GM19043 (cell line): Measurements from ENCODE around the gene TBC1D24.

ENCODE experiments used
- ATAC-seq: cut with Tn5 transposase; IDR thresholded peaks from one replicate; pipeline ENCODE4 v1.9.1; 2021; ENCODE audit warnings: low read depth; ENCODE audit not compliant: unreplicated experiment

TBC1D24 gene

DNA sequence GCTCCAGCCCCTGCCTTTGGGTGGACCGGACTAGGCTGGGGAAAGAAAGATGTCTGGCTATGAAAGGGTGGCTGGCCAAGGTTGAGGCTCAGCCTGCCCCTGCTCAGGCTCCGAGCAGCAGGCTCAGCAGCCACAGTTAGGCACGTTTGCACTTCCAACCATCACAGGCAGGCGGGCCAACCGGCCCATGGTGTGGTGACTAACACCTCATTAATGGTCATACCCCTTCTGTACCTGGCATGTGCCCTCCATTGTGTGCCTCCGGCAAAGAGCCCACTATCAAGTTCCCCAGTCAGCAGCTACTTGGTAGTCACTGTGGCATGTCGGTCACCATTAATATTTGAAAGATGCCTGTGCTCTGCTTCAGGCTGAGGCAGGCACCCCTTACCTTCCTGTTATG, 6.7 kb downstream of the TBC1D24 start:
- no peak for ATAC-seq

GRCh38 chr16:2482249-2482648, 7.3 kb downstream of the TBC1D24 start:
- no peak for ATAC-seq

DNA sequence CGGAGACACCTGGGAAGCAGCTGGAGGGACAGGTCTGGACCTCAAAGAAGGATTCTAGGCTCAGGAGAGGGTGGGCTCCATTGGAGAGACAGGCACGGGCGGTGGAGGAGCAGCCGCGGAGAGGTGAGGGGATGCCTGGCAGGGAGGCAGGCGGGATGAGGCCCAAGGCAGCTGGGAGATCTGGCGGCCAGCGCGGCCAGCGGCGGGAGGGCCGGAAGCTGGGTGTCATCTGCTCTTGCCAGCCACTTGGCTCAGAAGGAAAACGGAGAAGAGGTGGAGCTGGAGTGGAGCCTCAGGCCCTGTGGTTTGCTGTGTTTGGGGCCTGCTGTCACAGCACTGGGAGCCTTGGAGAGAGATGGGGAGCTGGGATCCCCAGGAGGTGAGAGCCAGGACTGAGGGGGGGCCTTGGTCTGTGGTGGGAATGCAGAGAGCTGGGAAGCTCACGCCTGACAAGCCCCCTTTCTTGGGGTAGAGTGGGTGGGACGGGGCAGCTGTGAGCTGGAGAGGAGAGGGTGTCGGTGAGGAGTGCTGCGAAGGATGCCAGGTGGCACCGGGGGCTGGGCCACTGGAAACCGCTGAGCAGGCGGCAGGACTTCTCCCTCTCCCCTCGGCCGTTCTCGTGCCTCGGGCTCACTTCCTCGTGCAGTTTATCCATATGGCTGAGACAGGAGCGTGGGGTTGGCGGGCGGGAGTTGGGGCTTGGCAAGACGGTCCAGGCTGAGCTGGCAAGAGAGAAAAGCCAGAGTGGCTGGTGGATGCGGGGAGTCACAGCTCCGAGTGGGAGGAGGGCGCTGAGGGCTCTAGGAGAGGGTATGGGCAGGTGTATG, 8.0 kb downstream of the TBC1D24 start:
- no peak for ATAC-seq

DNA sequence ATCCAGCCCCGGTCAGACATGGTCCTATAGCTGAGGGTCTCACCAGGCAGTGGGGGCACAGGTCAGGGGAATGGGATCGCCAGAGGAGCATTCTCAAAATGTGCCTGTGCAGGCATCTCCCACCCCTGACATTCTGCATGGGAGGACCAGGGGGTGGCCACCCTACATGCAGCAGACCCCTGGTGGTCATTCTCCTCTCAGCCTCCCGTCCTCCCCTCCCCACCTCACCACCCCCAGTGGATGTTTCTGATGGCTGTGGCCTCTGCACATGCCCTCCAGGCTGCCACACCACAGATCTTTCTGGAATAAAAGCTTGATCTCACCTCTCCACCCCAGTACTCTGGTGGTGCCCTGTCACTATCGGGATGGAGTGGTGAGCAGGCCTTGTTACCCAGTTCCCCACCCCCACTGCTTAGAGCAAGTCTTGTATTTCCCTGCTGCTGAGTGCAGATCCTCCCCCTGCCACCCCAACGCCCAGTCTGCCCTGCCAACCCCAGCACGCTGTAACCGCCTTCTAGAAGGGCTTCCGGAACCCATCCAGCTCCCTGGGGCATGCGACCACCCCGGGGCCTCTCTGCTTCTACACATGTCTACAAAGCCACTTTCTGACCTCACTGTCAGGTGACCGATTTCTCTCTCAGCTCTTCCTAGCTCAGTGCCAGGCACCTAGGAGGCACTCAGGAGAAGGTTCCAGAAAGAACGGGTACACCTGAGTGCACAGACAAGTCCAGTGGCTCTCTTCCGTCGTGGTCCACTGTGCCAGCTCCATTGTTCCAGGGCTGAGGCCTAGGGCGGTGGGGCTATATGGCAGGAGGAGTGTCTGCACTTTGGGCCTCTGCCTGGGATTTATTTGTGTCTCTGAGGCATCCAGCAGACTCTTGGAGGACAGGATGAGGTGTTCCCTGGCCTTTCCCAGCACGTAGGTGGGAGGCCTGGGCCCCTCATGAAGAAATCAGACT, 9.3 kb downstream of the TBC1D24 start:
- no peak for ATAC-seq

- ATAC-seq = no peak
Measured at GRCh38 chr16:2484898-2485508, 10.1 kb downstream of the TBC1D24 start.

GRCh38 chr16:2485811-2486507, 11.0 kb downstream of the TBC1D24 start:
- ATAC-seq = no peak

DNA sequence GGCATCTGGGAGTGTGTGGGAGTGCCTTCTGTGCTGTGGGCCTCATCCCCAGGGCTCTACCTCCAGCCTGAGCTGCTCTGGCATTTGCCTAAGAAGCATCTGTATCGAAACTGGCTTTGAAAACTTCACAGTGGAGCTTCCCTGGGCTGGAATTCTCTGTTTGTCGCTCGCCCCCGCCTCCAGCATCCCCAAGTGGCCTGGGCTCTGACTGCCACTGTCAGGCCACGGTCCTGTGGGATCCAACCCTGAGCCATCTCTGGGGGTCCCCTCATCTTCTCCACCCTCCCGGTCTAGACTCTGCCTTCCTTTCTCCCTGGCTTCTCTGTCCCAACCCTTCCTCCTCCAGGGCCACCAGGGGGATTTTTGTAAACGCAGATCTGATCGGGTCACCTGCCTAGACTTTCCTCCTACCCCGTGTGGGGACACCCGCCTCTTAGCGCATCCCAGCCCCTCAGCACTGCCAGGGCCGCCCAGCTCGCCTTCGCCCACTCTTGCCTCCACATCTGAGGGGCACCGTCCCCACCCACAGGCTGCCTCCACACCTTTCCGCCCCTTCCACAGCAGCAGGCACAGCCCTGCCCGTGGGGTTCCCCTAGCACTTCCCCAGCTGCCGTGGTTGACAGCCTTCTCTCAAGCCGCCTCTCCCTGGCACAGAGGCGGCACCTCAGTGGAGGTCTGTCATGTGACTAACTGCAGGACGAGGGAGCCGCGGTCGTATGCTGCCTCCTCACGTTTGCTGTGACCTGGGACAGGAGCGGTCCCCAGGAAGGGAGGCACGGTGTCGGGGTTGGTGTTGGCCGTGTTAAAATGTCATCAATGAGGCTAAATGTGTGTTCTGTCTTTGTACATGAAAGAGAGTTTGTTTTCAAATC, 12.0 kb downstream of the TBC1D24 start:
- ATAC-seq = no peak

- ATAC-seq = no peak
Measured at GRCh38 chr16:2487517-2487842, 12.6 kb downstream of the TBC1D24 start.

DNA sequence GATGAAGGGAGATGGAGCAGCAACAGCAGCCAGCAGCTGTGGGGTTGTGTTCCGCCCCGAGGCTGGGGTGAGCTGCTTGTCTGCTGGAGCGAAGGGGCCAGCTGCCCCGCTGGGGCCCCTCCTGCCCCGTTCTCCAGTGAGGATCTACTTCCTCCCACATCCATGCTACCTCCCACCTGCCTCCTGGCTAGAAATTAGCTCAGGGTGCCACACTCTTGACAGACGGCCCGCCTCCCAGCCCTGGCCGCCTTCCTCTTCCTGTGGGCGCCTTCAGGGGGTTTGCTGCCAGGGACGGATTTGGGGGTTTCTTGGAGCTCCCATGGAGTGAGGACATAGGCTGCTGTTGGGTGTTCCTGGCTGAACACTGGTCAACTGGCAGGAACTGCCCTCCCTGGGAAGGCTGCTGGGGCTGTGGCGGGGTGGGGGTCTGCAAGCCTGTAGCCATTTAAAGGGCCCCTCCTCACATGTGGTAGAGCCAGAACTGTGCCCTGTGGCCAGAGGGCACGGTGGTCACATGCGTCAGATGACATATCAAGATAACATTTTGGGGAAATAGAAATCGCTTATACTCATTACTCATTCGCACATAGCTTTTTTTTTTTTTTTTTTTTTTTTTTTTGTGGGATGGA, 13.1 kb downstream of the TBC1D24 start:
- no peak for ATAC-seq

GRCh38 chr16:2489581-2489980, 14.7 kb downstream of the TBC1D24 start:
- no peak for ATAC-seq

- no peak for ATAC-seq
Measured at GRCh38 chr16:2490190-2491105, 15.5 kb downstream of the TBC1D24 start.

- no peak for ATAC-seq
Measured at GRCh38 chr16:2492292-2492691, 17.4 kb downstream of the TBC1D24 start.

GRCh38 chr16:2493605-2494004, 18.7 kb downstream of the TBC1D24 start:
- ATAC-seq = no peak

DNA sequence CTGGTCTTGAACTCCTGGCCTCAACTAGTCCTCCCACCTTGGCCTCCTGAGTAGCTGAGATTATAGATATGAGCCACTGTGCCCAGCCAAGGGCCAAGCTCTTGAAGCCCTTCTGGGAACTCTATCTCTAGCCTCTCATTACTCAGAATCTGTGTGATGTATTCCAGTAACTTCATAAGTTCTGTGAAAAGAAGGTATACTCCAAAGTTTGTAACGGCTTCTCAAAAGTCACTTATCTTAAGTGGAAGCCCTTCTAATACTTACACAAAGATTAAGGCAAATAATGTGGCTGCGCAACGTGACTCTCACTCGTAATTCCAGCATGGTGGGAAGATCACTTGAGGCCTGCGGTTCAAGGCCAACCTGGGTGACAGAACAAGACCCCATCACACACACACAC, 19.7 kb downstream of the TBC1D24 start:
- no peak for ATAC-seq

GRCh38 chr16:2495041-2495440, 20.1 kb downstream of the TBC1D24 start:
- ATAC-seq = no peak

DNA sequence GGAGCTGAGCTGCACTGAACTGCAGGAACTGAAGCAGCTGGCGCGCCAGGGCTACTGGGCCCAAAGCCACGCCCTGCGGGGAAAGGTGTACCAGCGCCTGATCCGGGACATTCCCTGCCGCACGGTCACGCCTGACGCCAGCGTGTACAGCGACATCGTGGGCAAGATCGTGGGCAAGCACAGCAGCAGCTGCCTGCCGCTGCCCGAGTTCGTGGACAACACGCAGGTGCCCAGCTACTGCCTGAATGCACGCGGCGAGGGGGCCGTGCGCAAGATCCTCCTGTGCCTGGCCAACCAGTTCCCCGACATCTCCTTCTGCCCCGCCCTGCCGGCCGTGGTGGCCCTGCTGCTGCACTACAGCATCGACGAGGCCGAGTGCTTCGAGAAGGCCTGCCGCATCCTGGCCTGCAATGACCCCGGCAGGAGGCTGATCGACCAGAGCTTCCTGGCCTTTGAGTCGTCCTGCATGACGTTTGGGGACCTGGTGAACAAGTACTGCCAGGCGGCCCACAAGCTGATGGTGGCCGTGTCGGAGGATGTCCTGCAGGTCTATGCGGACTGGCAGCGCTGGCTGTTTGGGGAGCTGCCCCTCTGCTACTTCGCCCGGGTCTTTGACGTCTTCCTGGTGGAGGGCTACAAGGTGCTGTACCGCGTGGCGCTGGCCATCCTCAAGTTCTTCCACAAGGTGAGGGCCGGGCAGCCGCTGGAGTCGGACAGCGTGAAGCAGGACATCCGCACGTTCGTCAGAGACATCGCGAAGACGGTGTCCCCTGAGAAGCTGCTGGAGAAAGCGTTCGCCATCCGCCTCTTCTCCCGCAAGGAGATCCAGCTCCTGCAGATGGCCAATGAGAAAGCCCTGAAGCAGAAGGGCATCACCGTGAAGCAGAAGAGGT, 21.5 kb downstream of the TBC1D24 start:
- ATAC-seq = no peak

GRCh38 chr16:2497116-2497630, 22.2 kb downstream of the TBC1D24 start:
- no peak for ATAC-seq
